Prostate gland (tissue), 2 donors: ENCODE data around the gene PHOX2B. TPM values are rescaled to one million over a fixed set of nuclear protein-coding genes. Genes with fewer than 3 reads are reported as not detected.

Experiments used
- DNase-seq: peaks from one replicate; pipeline ENCODE4 v3.0.0-alpha.2; 2019; ENCODE audit warnings: low spot score
- H3K27ac ChIP-seq, 2 donors: fragments of 200-600 bp; sonication (generic); 2 replicates each; pipeline ENCODE4 v1.5.1; 2017 to 2019
- H3K27me3 ChIP-seq: fragments of 200-600 bp; sonication (generic); replicated peaks from 2 replicates; pipeline ENCODE4 v1.5.1; 2019; ENCODE audit not compliant: insufficient read depth
- H3K36me3 ChIP-seq, 2 donors: fragments of 200-600 bp; sonication (generic); 1 replicate in 1 of 2; 2 replicates in 1 of 2; pipeline versions ENCODE4 v1.5.1 to v1.8.1; 2017 to 2019
- H3K4me1 ChIP-seq: fragments of 200-600 bp; sonication (generic); replicated peaks from 2 replicates; pipeline ENCODE4 v1.5.1; 2019
- H3K4me3 ChIP-seq, 2 donors: fragments of 200-600 bp; sonication (generic); 2 replicates each; pipeline ENCODE4 v1.5.1; 2017 to 2019
- H3K9me3 ChIP-seq: fragments of 200-600 bp; sonication (generic); 2 replicates; pipeline ENCODE4 v1.5.1; 2017
- POLR2A ChIP-seq: fragments of 450-650 bp; IDR thresholded peaks from one replicate; pipeline ENCODE4 v1.6.1; 2016; ENCODE audit warnings: antibody characterized with exemption, mild to moderate bottlenecking
- POLR2AphosphoS5 ChIP-seq: sonication (generic); formaldehyde crosslinking; IDR thresholded peaks from one replicate; pipeline ENCODE4 v1.6.1; 2017; ENCODE audit warnings: antibody characterized with exemption
- WGBS: methylation state at CpG from one replicate; pipeline ENCODE4 v1.1.5; 2018; 5-methylcytosine and 5-hydroxymethylcytosine counted together
- intact Hi-C: fragments of 100-400 bp; cut with DNase I; formaldehyde crosslinking; loops from one replicate; pipeline ENCODE4 v1.14.2; 2022
- small RNA-seq, 2 donors: library from RNA; depleted of rRNA; stranded (forward); fragments of <200 nt; gene quantifications; one replicate each; pipeline ENCODE3, GENCODE V24; 2016
- total RNA-seq, 2 donors: library from RNA; depleted of rRNA; stranded (reverse); fragments of >200 nt; gene quantifications; one replicate each; pipeline ENCODE4 v1.1.0, GENCODE V29; 2016
- TF ChIP-seq, protein P1 (sequence below), 4 experiments: fragments of 200-600 bp in 2 of 4; fragments of 450-650 bp in 2 of 4; sonication (generic) in 2 of 4; IDR thresholded peaks; 1 replicate in 3 of 4; 2 replicates in 1 of 4; pipeline ENCODE4 v1.5.1; 2016 to 2019; ENCODE audit warnings: antibody characterized with exemption in 4 of 4, mild to moderate bottlenecking in 2 of 4, moderate library complexity in 2 of 4

Gene PHOX2B
- total RNA-seq, 2 donors from 2014 or later: not detected

DNA sequence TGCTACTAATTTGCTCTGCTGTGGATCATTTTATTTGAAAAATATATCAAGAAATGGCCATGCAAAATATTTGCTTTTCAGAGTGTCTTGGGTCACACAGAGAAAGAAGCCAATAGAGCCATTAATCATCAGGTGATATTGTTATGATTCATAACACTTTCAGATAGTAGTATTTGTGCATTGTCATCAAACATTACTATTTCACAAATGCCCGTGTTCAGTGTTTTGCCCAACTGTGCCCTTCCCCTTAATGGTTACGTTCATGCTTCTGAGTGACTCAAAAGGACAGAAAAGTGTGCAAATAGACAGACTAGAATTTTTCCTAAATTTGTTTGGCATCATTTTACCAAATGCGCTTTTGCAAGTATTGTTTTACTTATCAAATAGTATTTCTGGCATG, 46.5 kb downstream of the PHOX2B start:
- intact Hi-C loops: no loop called here
- no peak for DNase-seq
- no peaks in the 10 kb centered on the region for H3K4me1 ChIP-seq
- H3K4me3 ChIP-seq: no peak overlapping the region
- H3K27ac ChIP-seq: no peak overlapping the region
- H3K27me3 ChIP-seq: no peaks in the 10 kb centered on the region
- 78% methylated on average over 3 of the region's 3 CpGs for WGBS
- no peaks in the 10 kb centered on the region for H3K36me3 ChIP-seq
- no peaks in the 10 kb centered on the region for H3K9me3 ChIP-seq
- no peak for TF ChIP-seq POLR2AphosphoS5

DNA sequence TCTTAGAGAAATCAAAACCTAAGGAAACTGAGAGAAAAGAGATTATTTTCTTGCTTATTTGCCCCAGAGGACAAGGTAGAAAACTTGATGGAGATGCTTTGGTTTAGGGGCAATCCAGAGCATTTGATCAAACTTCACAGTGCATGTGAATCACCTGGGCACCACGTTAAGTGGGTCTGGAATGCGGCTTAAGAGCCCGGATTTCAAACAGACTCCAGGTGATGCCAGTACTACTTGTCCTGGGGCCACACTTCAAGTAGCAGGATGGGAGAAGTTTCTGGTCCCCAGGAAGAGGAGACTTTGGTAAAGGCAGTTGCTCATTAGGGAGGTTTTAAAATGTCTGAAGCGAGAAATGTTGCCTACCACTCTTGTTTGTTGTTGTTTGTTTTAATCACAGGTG, 51.8 kb downstream of the PHOX2B start:
- 71% methylated on average over 4 of the region's 4 CpGs for WGBS
- TF ChIP-seq POLR2AphosphoS5 (no peak), POLR2A (no peak)
- TF ChIP-seq, protein P1, sequence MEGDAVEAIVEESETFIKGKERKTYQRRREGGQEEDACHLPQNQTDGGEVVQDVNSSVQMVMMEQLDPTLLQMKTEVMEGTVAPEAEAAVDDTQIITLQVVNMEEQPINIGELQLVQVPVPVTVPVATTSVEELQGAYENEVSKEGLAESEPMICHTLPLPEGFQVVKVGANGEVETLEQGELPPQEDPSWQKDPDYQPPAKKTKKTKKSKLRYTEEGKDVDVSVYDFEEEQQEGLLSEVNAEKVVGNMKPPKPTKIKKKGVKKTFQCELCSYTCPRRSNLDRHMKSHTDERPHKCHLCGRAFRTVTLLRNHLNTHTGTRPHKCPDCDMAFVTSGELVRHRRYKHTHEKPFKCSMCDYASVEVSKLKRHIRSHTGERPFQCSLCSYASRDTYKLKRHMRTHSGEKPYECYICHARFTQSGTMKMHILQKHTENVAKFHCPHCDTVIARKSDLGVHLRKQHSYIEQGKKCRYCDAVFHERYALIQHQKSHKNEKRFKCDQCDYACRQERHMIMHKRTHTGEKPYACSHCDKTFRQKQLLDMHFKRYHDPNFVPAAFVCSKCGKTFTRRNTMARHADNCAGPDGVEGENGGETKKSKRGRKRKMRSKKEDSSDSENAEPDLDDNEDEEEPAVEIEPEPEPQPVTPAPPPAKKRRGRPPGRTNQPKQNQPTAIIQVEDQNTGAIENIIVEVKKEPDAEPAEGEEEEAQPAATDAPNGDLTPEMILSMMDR (IDR thresholded peaks at IDR 0.05): no peak
- no peak overlapping the region for H3K4me3 ChIP-seq
- H3K9me3 ChIP-seq: no peaks in the 10 kb centered on the region
- no peaks in the 10 kb centered on the region for H3K4me1 ChIP-seq
- H3K27ac ChIP-seq: no peak overlapping the region
- H3K36me3 ChIP-seq: no peaks in the 10 kb centered on the region
- no peak for DNase-seq
- no peaks in the 10 kb centered on the region for H3K27me3 ChIP-seq
- intact Hi-C loops: no loop called here

DNA sequence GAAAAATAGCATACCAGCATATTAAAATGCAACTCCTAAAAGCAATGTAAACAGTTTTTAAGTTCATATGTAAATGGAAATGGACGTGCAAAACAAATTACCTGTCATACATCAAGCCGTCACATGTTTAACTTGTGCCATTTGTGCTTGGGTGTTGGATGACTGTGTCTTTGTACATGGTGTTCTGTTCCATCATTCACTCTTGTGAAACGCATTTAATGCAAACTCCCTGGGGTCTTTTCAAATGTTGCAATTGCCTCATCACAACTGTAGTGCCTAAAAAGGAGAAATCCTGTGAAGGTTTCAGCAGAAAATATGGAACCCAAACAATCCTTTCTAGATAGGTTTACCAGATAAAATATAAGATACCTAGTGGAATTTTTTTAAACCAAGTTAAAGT, 52.4 kb downstream of the PHOX2B start:
- Histone ChIP-seq H3K4me1 (no peaks in the 10 kb centered on the region), H3K36me3 (no peaks in the 10 kb centered on the region), H3K27ac (no peak overlapping the region), H3K9me3 (no peaks in the 10 kb centered on the region), H3K4me3 (no peak overlapping the region), H3K27me3 (no peaks in the 10 kb centered on the region)
- WGBS: 77% methylated on average over 3 of the region's 3 CpGs
- no peak for DNase-seq
- intact Hi-C loops: no loop called here
- TF ChIP-seq POLR2A (no peak), POLR2AphosphoS5 (no peak)
- TF ChIP-seq, protein P1 (IDR thresholded peaks at IDR 0.05): no peak

Small RNA genes lying within 50 kb of the gene (small RNA-seq; reads per million reads assigned to genes)
- 0 reads per million in 2 donors for gene RNU1-49P

Other genes with a start within 250 kb of the PHOX2B start
- 100 to 1,000 TPM in 1 of 2 donors, 10 to 100 TPM in 1; 62.8 to 102 TPM for gene LIMCH1, start 210.6 kb downstream of the PHOX2B start, total RNA-seq
- 10 to 100 TPM; 36.5 to 77.7 TPM for gene TMEM33, start 186.7 kb upstream of the PHOX2B start, total RNA-seq
- 10 to 100 TPM in 1 of 2 donors, under 1 TPM in 1; 0.32 to 37.5 TPM for gene DCAF4L1, start 233.0 kb upstream of the PHOX2B start, total RNA-seq
- gene SLC30A9, start 241.8 kb upstream of the PHOX2B start, total RNA-seq: 10 to 100 TPM; 61.4 to 71.6 TPM